ENCODE data around the gene CDCP2. TPM values are rescaled to one million over a fixed set of nuclear protein-coding genes. Genes with fewer than 3 reads are reported as not detected.

Gene CDCP2
- total RNA-seq, 1 experiment from 2014 or later: not detected

- ChIA-PET CTCF (interaction anchor here (0.6 to 2.2 kb wide), 15 partner anchors 10 to 375 kb away, joined by 3 to 14 read pairs (median 4); no protein-coding TSS in a partner anchor), POLR2A (no interaction called here)
- no peak for ATAC-seq
- no peak overlapping the region for H3K4me3 Mint-ChIP-seq
- H3K4me1 Mint-ChIP-seq: peaks cover 29% of the 10 kb centered on the region
- TF ChIP-seq HMGA2 (CRISPR knock-in tag; IDR thresholded peaks at IDR 0.05) (no peak), ZNF423 (CRISPR knock-in tag; IDR thresholded peaks at IDR 0.05) (no peak), NFYB (CRISPR knock-in tag; conservative IDR thresholded peaks at IDR 0.05; ENCODE audit: low read depth) (no peak), HMGXB4 (CRISPR knock-in tag; IDR thresholded peaks at IDR 0.05) (no peak), ZNF219 (CRISPR knock-in tag; IDR thresholded peaks at IDR 0.05; ENCODE audit: borderline replicate concordance) (no peak), FOXK1 (CRISPR knock-in tag; IDR thresholded peaks at IDR 0.05) (no peak), ZNF263 (CRISPR knock-in tag; IDR thresholded peaks at IDR 0.05; ENCODE audit: low read depth) (no peak), KAT7 (CRISPR knock-in tag; IDR thresholded peaks at IDR 0.05; ENCODE audit: borderline replicate concordance) (no peak), JUN (CRISPR knock-in tag; IDR thresholded peaks at IDR 0.05) (no peak), OVOL2 (CRISPR knock-in tag; IDR thresholded peaks at IDR 0.05; ENCODE audit: borderline replicate concordance) (no peak), ZNF671 (CRISPR knock-in tag; IDR thresholded peaks at IDR 0.05) (no peak), ZNF512 (CRISPR knock-in tag; IDR thresholded peaks at IDR 0.05; ENCODE audit: borderline replicate concordance) (no peak), FOXP1 (CRISPR knock-in tag; IDR thresholded peaks at IDR 0.05; ENCODE audit: borderline replicate concordance) (no peak), ZNF396 (CRISPR knock-in tag; IDR thresholded peaks at IDR 0.05; ENCODE audit: borderline replicate concordance) (no peak), PRDM15 (CRISPR knock-in tag; IDR thresholded peaks at IDR 0.05) (no peak), ELF4 (CRISPR knock-in tag; IDR thresholded peaks at IDR 0.05; ENCODE audit: low read depth) (no peak), E2F1 (CRISPR knock-in tag; IDR thresholded peaks at IDR 0.05) (no peak)
- H3K27me3 Mint-ChIP-seq (ENCODE audit: low read depth): peaks cover 20% of the 10 kb centered on the region
- H3K36me3 Mint-ChIP-seq: no peaks in the 10 kb centered on the region
- no peak for DNase-seq (ENCODE audit: low spot score)
- peaks cover 4% of the 10 kb centered on the region; the same call in 1 of the 2 replicates for H3K9me3 Mint-ChIP-seq
- no peak overlapping the region for H3K27ac Mint-ChIP-seq
Measured at GRCh38 chr1:54124906-54125305, 27.9 kb downstream of the CDCP2 start.

- no peak overlapping the region for H3K4me3 Mint-ChIP-seq
- DNase-seq (ENCODE audit: low spot score): peak; percentile 50
- no peaks in the 10 kb centered on the region for H3K36me3 Mint-ChIP-seq
- H3K4me1 Mint-ChIP-seq: peaks cover 29% of the 10 kb centered on the region
- no peak for ATAC-seq
- H3K27ac Mint-ChIP-seq: peak overlapping the region; percentile 39; the same call in 1 of the 2 replicates
- POLR2A ChIA-PET: no interaction called here
- CTCF ChIA-PET: interaction anchor here (0.6 to 1.6 kb wide), 8 partner anchors 10 to 366 kb away, joined by 3 to 14 read pairs (median 3); no protein-coding TSS in a partner anchor
- peak; percentile 57 for TF ChIP-seq USF2 (CRISPR knock-in tag; IDR thresholded peaks at IDR 0.05)
- no peak for TF ChIP-seq JAZF1 (CRISPR knock-in tag; IDR thresholded peaks at IDR 0.05)
- peaks cover 4% of the 10 kb centered on the region; the same call in 1 of the 2 replicates for H3K9me3 Mint-ChIP-seq
- peaks cover 20% of the 10 kb centered on the region for H3K27me3 Mint-ChIP-seq (ENCODE audit: low read depth)
Measured at GRCh38 chr1:54124472-54124871, 28.3 kb downstream of the CDCP2 start.

All from WTC11 (cell line).